ENCODE data around the gene OR10G8.
"Not testable (repeated sequence)": the region's sequence is repeated elsewhere in the genome, so short reads cannot be mapped to it uniquely, and the experiment has no call there.

OR10G8 gene, protein sequence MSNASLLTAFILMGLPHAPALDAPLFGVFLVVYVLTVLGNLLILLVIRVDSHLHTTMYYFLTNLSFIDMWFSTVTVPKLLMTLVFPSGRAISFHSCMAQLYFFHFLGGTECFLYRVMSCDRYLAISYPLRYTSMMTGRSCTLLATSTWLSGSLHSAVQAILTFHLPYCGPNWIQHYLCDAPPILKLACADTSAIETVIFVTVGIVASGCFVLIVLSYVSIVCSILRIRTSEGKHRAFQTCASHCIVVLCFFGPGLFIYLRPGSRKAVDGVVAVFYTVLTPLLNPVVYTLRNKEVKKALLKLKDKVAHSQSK

DNA sequence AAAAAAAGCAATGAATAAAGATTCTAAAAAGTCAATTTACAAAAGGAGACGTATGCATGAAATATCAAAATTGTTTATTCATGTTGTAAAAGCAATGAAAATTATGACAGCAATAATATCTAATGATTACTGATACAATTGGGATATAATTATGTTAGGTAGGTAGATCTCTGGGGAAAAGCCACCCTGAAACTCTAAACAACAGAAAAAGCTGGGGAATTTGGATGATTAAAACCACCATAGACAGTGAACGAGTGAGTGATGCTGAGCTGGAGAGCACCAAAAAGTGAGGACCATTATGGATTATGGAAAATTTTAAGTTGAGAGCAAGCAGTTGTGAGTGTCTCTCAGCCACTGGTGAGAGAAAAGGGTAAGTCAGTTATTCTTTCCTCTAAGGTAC, at the start of gene OR10G8:
OR10G8 (plus strand) TSS at position 301 of the 400 bp plus-strand sequence. CDS start 2,825 bp downstream, outside the sequence.
- no peak for DNase-seq

DNA sequence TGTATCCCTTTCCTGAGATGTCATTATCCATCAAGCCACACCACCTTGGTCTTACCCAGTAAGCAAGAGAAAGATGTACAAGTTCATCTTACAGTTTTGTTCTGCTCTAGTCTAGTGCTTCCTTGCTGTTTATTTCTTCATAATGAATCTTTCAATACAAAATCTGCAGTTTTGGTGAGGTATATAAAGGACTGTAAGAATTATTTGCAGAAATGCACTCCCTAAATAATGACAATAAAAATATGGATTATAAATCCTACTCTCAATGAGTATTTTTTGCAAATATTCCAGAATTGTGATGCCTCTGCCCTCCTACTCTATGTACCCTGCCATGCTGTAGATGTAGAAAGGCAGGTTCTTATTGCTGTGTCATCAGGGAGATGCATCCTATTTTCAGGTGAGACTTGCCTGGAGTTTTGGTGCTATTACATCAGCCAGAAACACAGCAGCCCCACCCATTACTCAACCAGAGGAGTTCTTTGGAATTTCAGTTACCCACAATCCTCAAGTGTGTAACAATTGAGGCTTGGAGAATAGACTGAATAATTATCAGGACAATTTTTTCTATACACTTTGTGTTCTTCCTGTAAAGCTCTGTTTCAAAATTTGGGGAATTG, 48.8 kb upstream of the OR10G8 start, which contains the start of gene OR10S1:
OR10S1 (minus strand) TSS at position 51 of the 617 bp plus-strand sequence. CDS start 117 bp downstream, outside the sequence.
- DNase-seq = no peak

DNA sequence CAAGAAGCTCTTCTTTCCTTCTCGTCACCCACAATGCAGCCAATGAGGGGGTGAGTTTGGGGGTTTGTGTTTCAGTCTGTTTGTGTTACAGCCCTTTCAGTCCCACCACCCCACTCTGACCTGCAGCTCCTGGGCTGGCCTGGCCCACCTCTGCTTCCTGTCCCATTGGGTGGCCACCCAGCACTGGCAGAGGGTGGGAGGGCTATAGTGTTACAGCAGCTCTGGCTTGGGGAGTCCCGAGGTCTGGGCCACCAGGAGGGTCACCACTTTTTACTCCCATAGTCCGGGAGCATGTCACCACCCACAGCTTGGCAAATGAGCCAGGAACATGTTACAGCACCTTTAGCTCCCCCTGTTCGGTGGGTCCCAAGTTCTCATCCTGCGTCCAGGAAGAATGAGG, 47.3 kb upstream of the OR10G8 start:
- DNase-seq = no peak

DNA sequence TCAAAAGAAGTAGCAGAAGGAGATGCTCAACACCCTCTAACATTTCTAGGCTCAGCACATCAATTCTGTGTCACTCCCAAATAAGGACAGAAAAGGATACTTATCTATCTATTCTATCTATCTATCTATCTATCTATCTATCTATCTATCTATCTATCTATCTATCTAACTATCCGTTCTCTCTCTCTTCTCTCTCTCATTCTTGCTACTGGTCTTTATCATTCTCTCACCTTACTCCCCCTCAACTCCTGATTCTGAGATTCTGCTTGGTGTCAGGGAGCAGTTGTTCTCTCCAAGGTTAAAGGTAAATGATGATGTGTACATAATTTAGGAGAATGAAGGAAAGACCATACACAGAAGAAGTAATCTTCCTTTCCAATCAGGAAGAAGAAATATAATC, 31.5 kb upstream of the OR10G8 start, which contains the start of gene OR10G6:
OR10G6 (minus strand) TSS at position 43 of the 400 bp plus-strand sequence; CDS start at position 43, 0 bp downstream.
- no peak for DNase-seq

DNA sequence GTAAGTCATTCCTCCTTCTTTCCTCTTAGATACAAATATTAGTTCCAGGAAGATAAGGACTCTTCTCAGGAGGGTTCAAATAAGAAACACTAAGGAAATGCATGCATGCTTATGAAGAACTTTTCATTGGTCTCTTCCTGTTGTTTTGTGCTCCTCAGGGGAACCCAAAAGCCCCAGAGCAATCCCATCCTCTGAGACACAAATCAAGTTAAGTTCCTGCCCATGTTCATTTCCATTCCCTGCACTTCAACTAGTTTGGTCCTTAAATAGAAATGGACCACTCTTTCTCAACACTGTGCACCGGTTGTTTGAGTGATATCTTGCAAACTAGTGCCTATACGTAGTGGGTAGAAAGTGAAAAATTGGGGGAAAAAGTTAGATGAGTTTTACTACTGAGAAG, 13.9 kb upstream of the OR10G8 start, which contains the start of gene OR10G4:
OR10G4 (plus strand) TSS at position 301 of the 400 bp plus-strand sequence. CDS start 2,578 bp downstream, outside the sequence.
- no peak for DNase-seq

DNA sequence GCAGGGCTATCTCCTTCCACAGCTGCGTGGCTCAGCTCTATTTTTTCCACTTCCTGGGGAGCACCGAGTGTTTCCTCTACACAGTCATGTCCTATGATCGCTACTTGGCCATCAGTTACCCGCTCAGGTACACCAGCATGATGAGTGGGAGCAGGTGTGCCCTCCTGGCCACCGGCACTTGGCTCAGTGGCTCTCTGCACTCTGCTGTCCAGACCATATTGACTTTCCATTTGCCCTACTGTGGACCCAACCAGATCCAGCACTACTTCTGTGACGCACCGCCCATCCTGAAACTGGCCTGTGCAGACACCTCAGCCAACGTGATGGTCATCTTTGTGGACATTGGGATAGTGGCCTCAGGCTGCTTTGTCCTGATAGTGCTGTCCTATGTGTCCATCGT, 10.8 kb upstream of the OR10G8 start:
- DNase-seq = not testable (repeated sequence)

DNA sequence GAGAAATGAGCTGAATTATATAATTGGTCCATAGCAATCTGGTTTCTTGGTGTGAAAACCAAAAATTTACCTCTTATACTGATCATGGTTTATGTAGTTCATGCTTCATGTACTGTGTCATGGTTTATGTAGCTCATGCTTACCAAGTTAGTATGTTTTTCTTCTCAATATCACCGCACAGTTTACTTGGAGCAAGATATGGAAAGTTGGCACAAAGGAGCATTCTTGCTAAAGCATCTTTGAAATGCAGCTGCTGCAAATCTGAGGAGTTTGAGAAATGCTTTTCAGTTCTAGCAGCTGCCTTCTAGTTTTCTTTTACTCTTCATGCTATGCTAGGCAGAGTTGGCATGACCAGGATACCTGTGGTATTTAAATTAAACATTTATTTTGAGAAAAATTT, 10.1 kb downstream of the OR10G8 start:
- no peak for DNase-seq

DNA sequence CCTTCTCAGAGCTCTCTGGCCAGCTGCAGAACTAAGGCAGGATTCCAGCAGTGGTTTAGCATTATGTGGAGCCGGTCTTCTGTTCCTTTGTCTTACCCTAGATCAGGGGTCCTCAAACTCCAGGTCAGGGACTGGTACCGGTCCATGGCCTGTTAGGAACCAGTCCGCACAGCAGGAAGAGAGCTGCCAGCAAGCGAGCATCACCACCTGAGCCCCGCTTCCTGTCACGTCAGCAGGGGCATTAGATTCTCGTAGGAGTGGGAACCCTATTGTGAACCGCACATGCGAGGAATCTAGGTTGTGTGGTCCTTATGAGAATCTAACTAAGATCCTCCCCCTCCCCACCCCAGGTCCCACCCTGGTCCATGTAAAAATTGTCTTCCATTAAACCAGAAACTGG, 13.0 kb downstream of the OR10G8 start:
- no peak for DNase-seq

DNA sequence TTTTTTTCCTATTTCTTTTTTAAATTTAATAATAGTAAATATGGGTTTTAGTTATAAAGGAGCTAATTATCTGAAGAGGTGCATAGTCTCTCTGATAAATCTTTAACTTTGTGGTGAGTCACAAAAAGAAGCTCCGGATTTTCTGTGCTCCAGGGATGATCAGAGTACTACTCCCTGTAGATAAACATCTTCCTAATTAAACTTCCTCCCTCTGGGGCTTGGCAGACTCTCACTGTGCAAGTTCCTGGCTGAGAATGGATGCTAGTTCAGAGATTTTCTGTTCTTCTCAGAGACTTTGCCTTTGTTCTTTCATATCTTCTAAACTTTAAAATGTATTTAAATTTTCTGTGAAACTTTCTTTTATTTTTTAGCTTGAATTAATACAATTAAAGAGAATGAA, 14.7 kb downstream of the OR10G8 start, which contains the start of gene OR10G7:
OR10G7 (minus strand) TSS at position 72 of the 400 bp plus-strand sequence. CDS start 2,324 bp downstream, outside the sequence.
- DNase-seq = no peak

DNA sequence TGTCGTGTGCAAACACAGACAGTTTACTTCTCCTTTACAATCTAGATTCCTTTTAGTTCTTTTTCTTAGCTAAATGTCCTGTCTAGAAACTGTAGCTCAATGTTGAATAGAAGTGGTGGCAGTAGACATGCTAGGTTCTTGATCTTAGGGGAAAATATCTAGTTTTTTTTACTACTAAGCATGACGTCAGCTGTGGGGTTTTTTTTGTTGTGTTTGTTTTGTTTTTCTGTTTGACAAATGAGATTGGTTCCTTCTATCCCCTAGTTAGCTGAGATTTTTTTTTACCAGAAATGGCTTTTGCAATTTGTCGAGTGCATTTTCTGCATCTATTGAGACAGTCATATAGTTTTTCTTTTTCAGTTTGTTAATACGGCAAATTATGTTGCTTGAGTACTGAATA, 16.8 kb downstream of the OR10G8 start:
- no peak for DNase-seq

DNA sequence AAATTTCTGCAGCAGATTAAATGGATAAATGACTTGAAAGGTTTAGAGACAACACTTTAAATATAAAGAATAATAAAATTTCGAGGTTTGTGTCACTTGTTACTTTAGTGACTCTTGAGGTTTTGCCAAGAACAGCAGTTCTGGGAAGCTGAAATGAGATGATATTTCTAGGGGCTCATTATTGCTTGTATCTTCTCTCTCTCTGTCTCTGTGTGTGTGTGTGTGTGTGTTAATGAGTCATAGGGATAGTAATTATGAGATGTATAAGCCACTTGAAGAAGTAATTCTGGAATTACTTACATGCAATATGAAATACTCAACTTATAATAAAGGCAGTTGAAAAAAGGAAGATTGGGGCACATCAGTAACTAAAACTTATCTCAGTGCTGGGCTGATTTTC, 24.1 kb downstream of the OR10G8 start:
- DNase-seq = no peak

DNA sequence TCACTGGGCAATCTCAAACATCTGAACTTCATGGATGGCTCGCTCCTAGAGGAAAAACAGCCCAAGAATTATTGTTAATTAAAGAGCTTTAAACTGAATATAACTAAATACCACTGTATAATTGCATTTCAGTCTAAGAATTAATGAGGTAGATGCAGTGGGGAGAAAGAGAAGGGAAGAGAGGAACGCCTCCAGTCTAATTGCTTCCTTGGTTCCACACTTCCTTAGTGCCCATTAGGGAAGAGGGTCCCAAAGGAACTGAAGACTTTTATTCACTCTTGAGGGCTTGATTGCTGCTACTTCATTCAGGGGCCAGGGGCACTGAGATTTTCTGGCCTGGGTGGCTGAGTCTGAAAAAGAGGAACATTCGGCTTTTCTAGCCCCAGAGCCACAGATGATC, 26.4 kb downstream of the OR10G8 start:
- DNase-seq = no peak

DNA sequence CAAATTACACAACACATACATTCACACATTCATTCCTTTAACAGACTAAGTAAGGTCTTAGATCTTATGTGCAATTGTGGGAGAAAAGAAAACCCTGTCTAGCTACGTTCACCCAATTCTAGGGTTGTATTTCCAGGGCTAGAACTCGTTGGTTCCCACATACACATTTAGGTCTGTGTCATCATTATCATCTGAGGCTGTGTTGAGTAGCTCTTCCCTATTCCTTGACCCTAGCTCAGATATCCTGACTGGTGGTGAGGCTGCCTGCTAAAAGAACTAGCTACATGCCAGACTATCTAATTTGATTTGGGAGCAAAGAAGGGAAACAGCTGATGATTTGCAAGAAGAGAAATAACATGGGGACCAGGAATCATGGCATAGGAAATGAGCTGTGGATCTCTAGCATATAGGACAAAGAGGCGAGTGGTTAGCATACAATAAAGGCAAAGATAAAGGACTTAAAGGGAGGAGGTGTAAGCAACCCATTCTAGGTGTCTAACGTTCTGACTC, 42.1 kb downstream of the OR10G8 start:
- DNase-seq = no peak

DNA sequence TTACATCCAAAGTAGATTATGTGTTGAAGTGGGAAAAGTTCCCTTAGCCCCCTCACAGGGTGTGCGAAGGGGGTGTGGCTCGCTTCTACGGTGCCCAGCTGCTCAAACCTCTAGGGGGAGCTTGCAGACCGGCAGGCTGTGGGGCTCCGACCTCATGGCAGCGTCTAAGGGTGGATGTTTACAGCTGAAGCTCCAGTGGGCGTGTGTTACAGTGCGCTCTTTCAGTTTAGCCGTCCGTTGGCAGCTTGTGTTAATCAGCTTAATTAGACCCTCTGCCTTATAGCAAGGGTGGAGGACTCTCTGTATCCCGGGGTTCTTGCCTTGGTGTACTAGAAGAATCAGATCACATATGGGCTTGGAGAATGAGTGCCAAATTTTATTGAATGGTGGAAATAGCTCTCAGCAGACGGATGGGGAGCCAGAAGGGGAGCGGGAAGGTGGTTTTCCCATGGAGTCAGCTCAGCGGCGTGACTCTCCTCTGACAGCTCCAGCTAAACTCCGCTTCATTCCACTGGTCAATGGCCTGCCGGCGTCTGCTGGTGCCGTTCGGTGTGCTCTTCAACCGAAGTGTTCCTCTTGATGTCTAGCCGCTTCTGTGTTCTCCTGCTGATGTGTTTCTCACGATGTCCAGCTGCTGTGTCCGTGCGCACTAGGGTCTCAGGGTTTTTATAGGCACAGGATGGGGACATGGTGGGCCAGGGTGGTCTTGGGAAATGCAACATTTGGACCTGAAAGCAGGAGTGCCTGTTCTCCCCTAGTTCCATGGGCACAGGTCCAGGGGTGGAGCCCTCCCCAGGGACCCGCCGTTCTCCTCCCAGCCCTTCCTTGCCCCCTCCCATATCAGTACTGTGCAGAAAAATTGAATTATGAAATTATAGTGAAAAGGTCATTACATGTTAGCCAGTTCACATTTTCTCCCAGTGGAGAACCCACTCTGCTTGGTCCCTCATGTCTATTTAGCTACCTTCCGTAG, 43.1 kb downstream of the OR10G8 start:
- DNase-seq = peak; percentile 57

DNA sequence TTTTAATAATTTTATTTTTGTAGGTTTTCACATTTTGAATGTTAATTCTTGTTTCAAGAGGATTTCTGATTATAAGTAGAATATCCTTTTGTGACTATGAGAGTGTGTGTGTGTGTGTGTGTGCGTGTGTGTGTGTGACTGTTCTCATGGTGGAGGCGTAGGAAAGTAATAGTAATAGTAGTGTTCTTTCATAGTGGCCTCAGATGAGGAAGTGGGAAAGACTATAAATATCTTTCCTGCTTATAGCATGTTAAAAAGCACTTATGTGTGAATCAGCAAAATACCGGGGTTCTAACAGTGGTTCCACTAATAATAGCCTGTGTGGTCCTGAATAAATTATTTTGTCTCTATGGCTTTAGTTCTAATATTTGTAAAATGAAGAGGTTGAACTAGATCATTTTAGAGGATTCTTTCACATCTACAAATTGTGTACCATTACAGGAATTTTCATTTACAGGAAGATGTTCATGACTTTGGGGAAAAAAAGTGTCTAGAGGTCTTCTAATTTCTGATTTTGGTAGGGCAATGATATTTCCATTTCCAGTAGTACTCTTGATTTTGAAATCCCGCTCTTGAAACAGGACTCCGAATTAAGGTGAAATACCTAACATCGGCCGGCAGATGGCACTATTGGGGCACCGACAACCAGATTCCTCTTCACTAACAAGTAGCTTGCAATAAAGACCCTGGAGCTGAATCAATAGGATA, 44.5 kb downstream of the OR10G8 start:
- DNase-seq = peak; percentile 77

DNA sequence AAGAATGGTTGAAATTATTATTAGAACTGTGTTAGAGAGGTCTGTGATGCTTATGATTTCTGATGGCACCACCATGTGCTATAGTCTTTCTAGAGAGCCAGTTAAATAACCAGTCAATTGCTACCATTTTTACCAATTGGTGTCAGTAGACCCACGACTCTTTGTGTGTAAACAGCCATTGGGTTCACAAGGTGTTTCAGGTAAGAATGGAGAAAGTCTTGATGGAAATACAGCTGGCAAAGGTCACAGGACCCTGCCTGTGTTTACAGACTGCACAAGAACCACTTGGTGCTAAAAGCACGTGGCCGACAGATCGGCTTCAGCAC, 45.0 kb downstream of the OR10G8 start:
- no peak for DNase-seq

DNA sequence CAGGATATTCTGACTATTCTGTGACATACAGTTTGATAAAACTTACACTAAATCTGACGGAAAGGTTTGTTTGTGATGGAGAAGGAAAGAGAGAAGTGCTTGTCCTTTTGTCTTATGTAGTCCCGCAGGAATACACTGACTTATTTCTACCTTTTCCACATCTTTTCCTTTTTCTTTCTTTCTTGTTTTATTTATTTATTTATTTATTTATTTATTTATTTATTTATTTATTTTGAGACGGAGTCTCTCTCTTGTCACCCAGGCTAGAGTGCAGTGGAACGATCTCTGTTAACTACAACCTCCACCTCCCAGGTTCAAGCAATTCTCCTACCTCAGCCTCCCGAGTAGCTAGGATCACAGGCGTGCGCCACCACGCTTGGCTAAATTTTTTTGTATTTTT, 45.5 kb downstream of the OR10G8 start:
- no peak for DNase-seq

DNA sequence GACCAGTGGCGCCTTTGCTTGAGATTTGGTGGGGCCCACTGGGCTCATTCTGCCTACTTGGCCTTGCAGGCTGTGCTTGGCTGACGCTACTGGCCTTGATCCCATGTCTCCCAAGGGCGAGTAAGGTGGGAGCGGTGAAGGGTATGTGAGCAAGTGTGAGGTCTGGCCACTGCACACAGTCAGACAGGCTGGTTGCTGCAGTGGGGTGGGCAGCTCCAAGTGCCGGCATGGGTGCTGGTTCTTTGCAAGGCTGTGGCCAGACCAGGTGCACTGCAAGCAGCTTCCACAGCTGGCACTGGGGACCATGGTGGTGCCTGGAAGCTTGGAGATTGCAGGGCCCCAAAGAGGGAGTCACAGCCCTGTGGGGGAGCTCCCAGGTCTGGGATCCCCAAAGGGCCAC, 48.0 kb downstream of the OR10G8 start:
- DNase-seq = no peak

DNA sequence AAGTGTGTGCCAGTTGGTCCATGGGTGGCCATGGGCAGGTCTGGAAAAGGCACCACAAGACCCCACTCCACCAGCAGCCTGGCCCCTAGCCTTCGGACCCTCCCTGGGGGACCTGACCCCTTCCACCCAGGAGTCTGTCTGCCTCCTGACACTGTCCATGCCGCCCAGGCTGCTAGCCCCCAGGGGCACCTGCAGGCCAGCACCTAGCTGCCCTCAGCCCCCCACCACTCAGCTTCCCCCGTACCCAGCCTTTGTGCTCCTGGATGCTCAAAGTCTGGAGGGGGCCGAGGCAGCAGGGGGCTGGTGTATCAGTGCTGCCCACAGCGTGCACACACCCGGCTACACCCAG, 48.9 kb downstream of the OR10G8 start:
- DNase-seq = no peak

DNA sequence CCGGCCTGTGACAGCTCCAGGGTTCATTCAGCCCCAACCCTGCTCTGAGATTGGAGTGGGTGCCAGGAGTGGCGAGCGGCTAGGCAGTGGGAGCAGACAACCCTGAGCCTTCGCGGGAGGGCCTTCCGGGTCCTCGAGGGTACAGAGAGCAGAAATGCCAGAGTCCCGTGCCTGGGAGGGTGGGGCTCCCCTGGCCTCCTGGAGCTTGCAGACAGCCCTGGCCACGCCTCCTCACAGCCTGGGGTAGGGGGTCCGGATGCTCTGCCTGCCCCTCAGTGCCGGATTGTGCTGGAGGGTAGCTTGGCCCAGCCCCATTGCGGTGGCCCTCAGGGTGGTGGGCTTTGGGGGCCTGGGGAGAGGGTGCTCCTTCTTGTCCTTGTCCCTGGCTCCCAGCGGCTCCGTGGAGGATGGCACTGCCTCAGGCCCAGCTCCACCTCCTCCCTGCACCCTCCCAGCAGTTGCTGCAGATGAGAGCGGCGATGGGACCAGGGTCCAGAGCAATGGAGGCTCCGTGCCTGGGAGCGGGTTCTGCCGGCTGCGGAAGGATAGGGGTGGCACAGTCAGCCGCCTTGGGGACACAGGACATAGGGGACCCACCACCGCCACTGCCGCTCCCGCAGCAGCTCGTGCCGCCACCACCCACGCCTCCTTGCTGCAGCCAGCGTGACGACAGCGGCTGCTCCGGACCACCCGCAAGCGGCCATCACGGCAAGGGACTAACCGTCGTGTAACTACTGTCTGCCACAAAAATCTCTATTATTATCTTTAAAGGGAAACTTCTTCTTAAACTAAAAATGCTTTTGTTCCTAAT, 49.4 kb downstream of the OR10G8 start:
- DNase-seq = peak; percentile 33

DNA sequence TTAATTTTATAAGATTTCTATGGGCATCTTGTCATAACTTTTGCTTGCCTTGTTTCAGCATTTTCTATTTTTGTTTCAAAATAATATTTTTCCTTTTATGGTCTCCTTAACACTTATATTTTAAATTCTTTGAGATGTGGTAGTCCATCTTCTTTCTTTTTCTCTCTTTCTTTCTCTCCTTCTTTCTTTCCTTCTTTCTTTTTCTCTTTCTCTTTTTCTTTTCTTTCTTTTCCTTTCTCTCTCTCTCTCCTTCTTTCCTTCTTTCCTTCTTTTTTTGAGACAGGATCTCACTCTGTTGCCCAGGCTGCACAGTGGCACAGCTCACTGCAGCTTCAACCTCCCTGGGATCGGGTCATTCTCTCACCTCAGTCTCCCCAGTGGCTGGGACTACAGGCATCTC, 50.7 kb downstream of the OR10G8 start:
- DNase-seq = no peak

Data from stimulated activated CD8-positive, alpha-beta memory T cell treated with anti-CD3 and anti-CD28 coated beads, Interleukin-4, amount 100 ng/mL, for 48 hours (primary cell).